Keratinocyte (primary cell): ENCODE measurements around the gene VEZT. TPM values are rescaled to one million over a fixed set of nuclear protein-coding genes. Genes with fewer than 3 reads are reported as not detected.

Source experiments
- DNase-seq: peaks from one replicate; pipeline ENCODE4 v3.0.0-alpha.2; 2011; ENCODE audit warnings: low read depth, missing footprints, low spot score
- FAIRE-seq: peaks from 2 replicates; lab custom pipeline; 2011; peaks lifted over from hg19 to GRCh38; lab: Jason Lieb, UNC
- H2AFZ ChIP-seq: 2 replicates; pipeline ENCODE4 v1.6.0; 2012; ENCODE audit warnings: low read length, control low read depth, inconsistent platforms; ENCODE audit not compliant: control insufficient read depth
- H3K27ac ChIP-seq: 2 replicates; pipeline ENCODE4 v1.5.1; 2011; ENCODE audit warnings: low read length; ENCODE audit not compliant: control insufficient read depth, insufficient read depth
- H3K27me3 ChIP-seq: 3 replicates; pipeline ENCODE4 v1.6.0; 2011; ENCODE audit warnings: low read length; ENCODE audit not compliant: control insufficient read depth, insufficient read depth; ENCODE audit errors: extremely low read depth
- H3K36me3 ChIP-seq, 2 experiments: 2 replicates in 1 of 2; 3 replicates in 1 of 2; pipeline ENCODE4 v1.5.1; 2011; ENCODE audit warnings: low read length in 2 of 2, mild to moderate bottlenecking in 1 of 2; ENCODE audit not compliant: control insufficient read depth in 2 of 2, insufficient read depth in 2 of 2; ENCODE audit errors: extremely low read depth in 1 of 2
- H3K4me1 ChIP-seq: 3 replicates; pipeline ENCODE4 v1.5.1; 2011; ENCODE audit warnings: low read length; ENCODE audit not compliant: control insufficient read depth, insufficient read depth; ENCODE audit errors: extremely low read depth
- H3K4me2 ChIP-seq: 3 replicates; pipeline ENCODE4 v1.6.0; 2011; ENCODE audit warnings: low read depth, low read length; ENCODE audit not compliant: control insufficient read depth, insufficient read depth; ENCODE audit errors: extremely low read depth
- H3K4me3 ChIP-seq, 3 experiments: fragments of 200-600 bp in 1 of 3; sonication (generic) in 1 of 3; 2 replicates in 2 of 3; 3 replicates in 1 of 3; pipeline ENCODE4 v1.5.1; 2011 to 2016; ENCODE audit warnings: low read length in 3 of 3, mild to moderate bottlenecking in 3 of 3, control low read depth in 2 of 3, inconsistent platforms in 1 of 3, low read depth in 1 of 3, mixed read lengths in 1 of 3, mixed run types in 1 of 3, moderate library complexity in 1 of 3; ENCODE audit not compliant: control insufficient read depth in 2 of 3, insufficient read depth in 2 of 3; ENCODE audit errors: extremely low read depth in 1 of 3
- H3K79me2 ChIP-seq: 2 replicates; pipeline ENCODE4 v1.6.0; 2012; ENCODE audit warnings: low read length; ENCODE audit not compliant: control insufficient read depth, insufficient read depth
- H3K9ac ChIP-seq: 3 replicates; pipeline ENCODE4 v1.6.0; 2011; ENCODE audit warnings: low read length; ENCODE audit not compliant: control insufficient read depth, insufficient read depth; ENCODE audit errors: extremely low read depth
- H3K9me1 ChIP-seq: 3 replicates; pipeline ENCODE4 v1.6.0; 2011; ENCODE audit warnings: low read length; ENCODE audit not compliant: control insufficient read depth, insufficient read depth; ENCODE audit errors: extremely low read depth
- H3K9me3 ChIP-seq: 2 replicates; pipeline ENCODE4 v1.5.1; 2012; ENCODE audit warnings: low read depth, low read length; ENCODE audit not compliant: control insufficient read depth
- H4K20me1 ChIP-seq: 3 replicates; pipeline ENCODE4 v1.6.0; 2011; ENCODE audit warnings: low read length; ENCODE audit not compliant: control insufficient read depth, insufficient read depth; ENCODE audit errors: extremely low read depth
- EZH2 ChIP-seq: IDR thresholded peaks from one replicate; pipeline ENCODE4 v1.6.1; 2012; ENCODE audit warnings: inconsistent platforms, mild to moderate bottlenecking, low read length, moderate library complexity
- dilution Hi-C: fragments of 300-500 bp; cut with MboI; formaldehyde crosslinking; loops from one replicate; pipeline ENCODE4 v1.7.0; 2020; ENCODE audit warnings: low sequenced_read_pairs; ENCODE audit not compliant: extremely low pct_ligation_motif_present
- polyA plus RNA-seq, 5 experiments: library from polyadenylated mRNA; depleted of rRNA in 3 of 5; stranded (reverse) in 3 of 5; stranded (forward) in 1 of 5; unstranded in 1 of 5; fragments of >200 nt; gene quantifications; 1 replicate in 1 of 5; 2 replicates in 3 of 5; 3 replicates in 1 of 5; pipeline versions ENCODE4 v1.2.1 to v1.2.3, GENCODE V29; 2011 to 2012; ENCODE audit warnings: missing spikeins in 2 of 5, low read depth in 1 of 5, low replicate concordance in 1 of 5
- TF ChIP-seq, protein P1 (sequence below), 3 experiments: IDR thresholded peaks in 1 of 3; conservative IDR thresholded peaks in 1 of 3; optimal IDR thresholded peaks in 1 of 3; 2 replicates in 2 of 3; 3 replicates in 1 of 3; pipeline versions ENCODE3 to v1.5.1; 2011; ENCODE audit warnings: low read length in 3 of 3, mild to moderate bottlenecking in 3 of 3, moderate library complexity in 2 of 3, control low read depth in 1 of 3, inconsistent platforms in 1 of 3; ENCODE audit not compliant: insufficient read depth in 2 of 3; ENCODE audit errors: extremely low read depth in 1 of 3

The VEZT gene
- polyA plus RNA-seq, 1 donor (not counting 4 experiments of a cell fraction or from before 2014, with no cell fraction given), result 169 TPM

DNA sequence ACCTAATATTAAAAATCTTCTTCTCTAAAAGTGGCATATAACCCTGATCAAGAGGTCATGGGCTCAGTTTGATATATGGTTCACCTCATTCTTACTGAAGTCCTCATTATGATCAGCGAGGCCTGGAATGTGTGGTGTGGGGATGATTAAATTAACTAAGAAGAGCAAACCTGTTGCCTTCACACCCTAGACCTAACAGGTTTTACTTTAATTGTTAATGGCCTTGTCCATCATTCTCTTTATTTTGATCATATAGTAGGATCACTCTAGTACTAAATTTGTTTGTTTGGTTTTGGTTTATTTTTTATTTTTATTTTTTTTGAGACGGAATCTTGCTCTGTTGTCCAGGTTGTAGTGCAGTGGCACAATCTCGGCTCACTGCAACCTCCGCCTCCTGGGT, 43.5 kb downstream of the VEZT start:
- TF ChIP-seq, protein P1, sequence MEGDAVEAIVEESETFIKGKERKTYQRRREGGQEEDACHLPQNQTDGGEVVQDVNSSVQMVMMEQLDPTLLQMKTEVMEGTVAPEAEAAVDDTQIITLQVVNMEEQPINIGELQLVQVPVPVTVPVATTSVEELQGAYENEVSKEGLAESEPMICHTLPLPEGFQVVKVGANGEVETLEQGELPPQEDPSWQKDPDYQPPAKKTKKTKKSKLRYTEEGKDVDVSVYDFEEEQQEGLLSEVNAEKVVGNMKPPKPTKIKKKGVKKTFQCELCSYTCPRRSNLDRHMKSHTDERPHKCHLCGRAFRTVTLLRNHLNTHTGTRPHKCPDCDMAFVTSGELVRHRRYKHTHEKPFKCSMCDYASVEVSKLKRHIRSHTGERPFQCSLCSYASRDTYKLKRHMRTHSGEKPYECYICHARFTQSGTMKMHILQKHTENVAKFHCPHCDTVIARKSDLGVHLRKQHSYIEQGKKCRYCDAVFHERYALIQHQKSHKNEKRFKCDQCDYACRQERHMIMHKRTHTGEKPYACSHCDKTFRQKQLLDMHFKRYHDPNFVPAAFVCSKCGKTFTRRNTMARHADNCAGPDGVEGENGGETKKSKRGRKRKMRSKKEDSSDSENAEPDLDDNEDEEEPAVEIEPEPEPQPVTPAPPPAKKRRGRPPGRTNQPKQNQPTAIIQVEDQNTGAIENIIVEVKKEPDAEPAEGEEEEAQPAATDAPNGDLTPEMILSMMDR (optimal IDR thresholded peaks at IDR 0.05 in 1 of 3, IDR thresholded peaks at IDR 0.05 in 1 of 3, conservative IDR thresholded peaks at IDR 0.05 in 1 of 3; ENCODE audit: extremely low read depth in 1 of 3, insufficient read depth in 2 of 3, low read length in 3 of 3), result no peak
- TF ChIP-seq EZH2, result no peak
- dilution Hi-C loops, result no loop called here
- no peaks in the 10 kb centered on the region for H3K27me3 ChIP-seq
- H3K4me2 ChIP-seq, result no peak overlapping the region
- no peaks in the 10 kb centered on the region for H3K9me3 ChIP-seq
- H3K79me2 ChIP-seq, result peaks cover 12% of the 10 kb centered on the region
- DNase-seq (no peak), FAIRE-seq (no peak)
- H2AFZ ChIP-seq, result no peak overlapping the region
- H3K4me1 ChIP-seq, result peaks cover 23% of the 10 kb centered on the region
- H3K27ac ChIP-seq, result no peak overlapping the region
- no peak overlapping the region for H3K9ac ChIP-seq
- H3K36me3 ChIP-seq, result peaks cover 14 to 22% of the 10 kb centered on the region in 2 experiments
- no peaks in the 10 kb centered on the region for H4K20me1 ChIP-seq
- H3K4me3 ChIP-seq, result no peak overlapping the region
- H3K9me1 ChIP-seq, result no peaks in the 10 kb centered on the region

GRCh38 chr12:95262808-95263207, 45.2 kb downstream of the VEZT start:
- H2AFZ ChIP-seq, result no peak overlapping the region
- no peaks in the 10 kb centered on the region for H3K9me1 ChIP-seq
- H3K36me3 ChIP-seq, result peaks cover 14 to 25% of the 10 kb centered on the region in 2 experiments
- no peaks in the 10 kb centered on the region for H3K27me3 ChIP-seq
- peaks cover 19% of the 10 kb centered on the region for H3K4me1 ChIP-seq
- H3K9me3 ChIP-seq, result no peaks in the 10 kb centered on the region
- H3K79me2 ChIP-seq, result peaks cover 14% of the 10 kb centered on the region
- no peak overlapping the region for H3K4me2 ChIP-seq
- H3K9ac ChIP-seq, result no peak overlapping the region
- no peak overlapping the region for H3K27ac ChIP-seq
- dilution Hi-C loops, result no loop called here
- H4K20me1 ChIP-seq, result no peaks in the 10 kb centered on the region
- no peak overlapping the region for H3K4me3 ChIP-seq
- TF ChIP-seq, protein P1 (optimal IDR thresholded peaks at IDR 0.05 in 1 of 3, IDR thresholded peaks at IDR 0.05 in 1 of 3, conservative IDR thresholded peaks at IDR 0.05 in 1 of 3; ENCODE audit: extremely low read depth in 1 of 3, insufficient read depth in 2 of 3, low read length in 3 of 3), result no peak
- TF ChIP-seq EZH2, result no peak
- peak; percentile 17 for FAIRE-seq
- no peak for DNase-seq
